Nephron (organoid): Measurements from ENCODE around the gene MCF2L2.
A peak's percentile ranks its signal among the peaks of the same experiment; 100 is the strongest.

Experiments
- H3K27ac Mint-ChIP-seq, 3 experiments: 2 replicates each; pipeline ENCODE4 v1.8.0; 2020; ENCODE audit warnings: mixed read lengths in 3 of 3, mild to moderate bottlenecking in 2 of 3, moderate library complexity in 1 of 3
- H3K27me3 Mint-ChIP-seq: 2 replicates; pipeline ENCODE4 v1.8.0; 2021; ENCODE audit warnings: low read depth, mild to moderate bottlenecking, moderate library complexity, mixed read lengths
- H3K36me3 Mint-ChIP-seq: 2 replicates; pipeline ENCODE4 v1.8.0; 2020; ENCODE audit warnings: low read depth, mixed read lengths
- H3K4me1 Mint-ChIP-seq: 2 replicates; pipeline ENCODE4 v1.8.0; 2020; ENCODE audit warnings: mixed read lengths
- H3K4me3 Mint-ChIP-seq, 3 experiments: 2 replicates each; pipeline ENCODE4 v1.8.0; 2020; ENCODE audit warnings: mild to moderate bottlenecking in 3 of 3, mixed read lengths in 3 of 3, moderate library complexity in 2 of 3
- H3K9me3 Mint-ChIP-seq: 2 replicates; pipeline ENCODE4 v1.8.0; 2020; ENCODE audit warnings: mixed read lengths
- CTCF ChIP-seq, 3 experiments: fragments of 200-600 bp; sonication (generic); IDR thresholded peaks; one replicate each; pipeline ENCODE4 v1.5.0; 2021; ENCODE audit warnings: antibody characterized with exemption in 3 of 3; ENCODE audit not compliant: unreplicated experiment in 3 of 3

Gene MCF2L2

GRCh38 chr3:183267140-183267539, 161.3 kb downstream of the MCF2L2 start:
- Mint-ChIP-seq H3K27ac (no peak overlapping the region), H3K9me3 (no peaks in the 10 kb centered on the region)
- no peak for TF ChIP-seq CTCF (IDR thresholded peaks at IDR 0.05; ENCODE audit: unreplicated experiment in 3 of 3)

GRCh38 chr3:183266454-183266853, 162.0 kb downstream of the MCF2L2 start:
- H3K27ac Mint-ChIP-seq, result no peak overlapping the region
- H3K36me3 Mint-ChIP-seq, result peaks cover 20% of the 10 kb centered on the region
- no peaks in the 10 kb centered on the region for H3K9me3 Mint-ChIP-seq
- H3K4me1 Mint-ChIP-seq, result no peaks in the 10 kb centered on the region
- no peak for TF ChIP-seq CTCF (IDR thresholded peaks at IDR 0.05; ENCODE audit: unreplicated experiment in 3 of 3)
- no peaks in the 10 kb centered on the region for H3K27me3 Mint-ChIP-seq
- H3K4me3 Mint-ChIP-seq, result no peak overlapping the region

More at GRCh38 chr3:183267140-183267539, 161.3 kb downstream of the MCF2L2 start:
- H3K36me3 Mint-ChIP-seq, result peaks cover 22% of the 10 kb centered on the region
- H3K4me1 Mint-ChIP-seq, result no peaks in the 10 kb centered on the region
- H3K27me3 Mint-ChIP-seq, result no peaks in the 10 kb centered on the region
- H3K4me3 Mint-ChIP-seq, result peak overlapping the region in 1 of 3 experiments; percentile 33

GRCh38 chr3:183265834-183266417, 162.5 kb downstream of the MCF2L2 start:
- H3K9me3 Mint-ChIP-seq, result no peaks in the 10 kb centered on the region
- no peaks in the 10 kb centered on the region for H3K27me3 Mint-ChIP-seq
- no peak overlapping the region for H3K27ac Mint-ChIP-seq
- peaks cover 5% of the 10 kb centered on the region for H3K4me1 Mint-ChIP-seq
- no peak overlapping the region for H3K4me3 Mint-ChIP-seq
- peaks cover 17% of the 10 kb centered on the region for H3K36me3 Mint-ChIP-seq
- TF ChIP-seq CTCF (IDR thresholded peaks at IDR 0.05; ENCODE audit: unreplicated experiment in 3 of 3), result no peak

- Mint-ChIP-seq H3K27ac (no peak overlapping the region), H3K27me3 (no peaks in the 10 kb centered on the region), H3K4me3 (no peak overlapping the region), H3K9me3 (no peaks in the 10 kb centered on the region), H3K4me1 (peaks cover 12% of the 10 kb centered on the region), H3K36me3 (peaks cover 10% of the 10 kb centered on the region)
- no peak for TF ChIP-seq CTCF (IDR thresholded peaks at IDR 0.05; ENCODE audit: unreplicated experiment in 3 of 3)
These were observed 163.2 kb downstream of the MCF2L2 start for GRCh38 chr3:183265157-183265642.

GRCh38 chr3:183264268-183264667, 164.2 kb downstream of the MCF2L2 start:
- H3K27me3 Mint-ChIP-seq, result no peaks in the 10 kb centered on the region
- no peaks in the 10 kb centered on the region for H3K9me3 Mint-ChIP-seq
- no peak overlapping the region for H3K4me3 Mint-ChIP-seq
- H3K36me3 Mint-ChIP-seq, result peaks cover 8% of the 10 kb centered on the region
- TF ChIP-seq CTCF (IDR thresholded peaks at IDR 0.05; ENCODE audit: unreplicated experiment in 3 of 3), result no peak
- peaks cover 20% of the 10 kb centered on the region for H3K4me1 Mint-ChIP-seq
- no peak overlapping the region for H3K27ac Mint-ChIP-seq

- TF ChIP-seq CTCF (IDR thresholded peaks at IDR 0.05; ENCODE audit: unreplicated experiment in 3 of 3), result no peak
These were observed 165.5 kb downstream of the MCF2L2 start for GRCh38 chr3:183262875-183263378.

More at GRCh38 chr3:183262875-183263378, 165.5 kb downstream of the MCF2L2 start:
- H3K9me3 Mint-ChIP-seq, result no peaks in the 10 kb centered on the region
- H3K27me3 Mint-ChIP-seq, result no peaks in the 10 kb centered on the region
- H3K4me1 Mint-ChIP-seq, result peaks cover 20% of the 10 kb centered on the region
- H3K27ac Mint-ChIP-seq, result peak overlapping the region in 1 of 3 experiments; percentile 12
- H3K4me3 Mint-ChIP-seq, result no peak overlapping the region
- H3K36me3 Mint-ChIP-seq, result peaks cover 9% of the 10 kb centered on the region
